Liver (tissue), 3 donors: ENCODE results near the gene ZNF70.

ENCODE experiments used
- ATF3 ChIP-seq: IDR thresholded peaks from 2 replicates; pipeline ENCODE4 v1.6.1; 2016; ENCODE audit warnings: antibody characterized with exemption
- CTCF ChIP-seq: fragments of 150-350 bp; IDR thresholded peaks from 2 replicates; pipeline ENCODE4 v1.5.1; 2017; ENCODE audit warnings: improper control_type of control experiment, low read depth, low read length; ENCODE audit not compliant: missing input control
- EGR1 ChIP-seq, 2 donors: IDR thresholded peaks; 2 replicates each; pipeline ENCODE4 v1.6.1; 2016 to 2018; ENCODE audit warnings: antibody characterized with exemption in 2 of 2, low read depth in 2 of 2
- JUND ChIP-seq, 2 donors: IDR thresholded peaks; 2 replicates each; pipeline ENCODE4 v1.6.1; 2016; ENCODE audit warnings: antibody characterized with exemption in 2 of 2
- RAD21 ChIP-seq, 2 donors: IDR thresholded peaks; 2 replicates each; pipeline ENCODE4 v1.6.1; 2016; ENCODE audit warnings: antibody characterized with exemption in 2 of 2, mild to moderate bottlenecking in 2 of 2
- REST ChIP-seq: IDR thresholded peaks from 2 replicates; pipeline ENCODE4 v1.6.1; 2016; ENCODE audit warnings: antibody characterized with exemption, mild to moderate bottlenecking
- RXRA ChIP-seq, 2 donors: IDR thresholded peaks; 2 replicates each; pipeline ENCODE4 v1.6.1; 2017 to 2018; ENCODE audit warnings: antibody characterized with exemption in 2 of 2, mild to moderate bottlenecking in 1 of 2
- SP1 ChIP-seq: IDR thresholded peaks from 2 replicates; pipeline ENCODE4 v1.6.1; 2018; ENCODE audit warnings: antibody characterized with exemption, mild to moderate bottlenecking
- TAF1 ChIP-seq: conservative IDR thresholded peaks from 2 replicates; pipeline ENCODE4 v1.6.1; 2016; ENCODE audit warnings: antibody characterized with exemption, mild to moderate bottlenecking
- YY1 ChIP-seq: IDR thresholded peaks from 2 replicates; pipeline ENCODE4 v1.6.1; 2016; ENCODE audit warnings: antibody characterized with exemption, mild to moderate bottlenecking
- ZBTB33 ChIP-seq: IDR thresholded peaks from 2 replicates; pipeline ENCODE4 v1.6.1; 2016; ENCODE audit warnings: antibody characterized with exemption
- donor health status: healthy.
- donor health status: healthy.

- TF ChIP-seq CTCF (no peak), REST (no peak), TAF1 (no peak), ZBTB33 (no peak), ATF3 (no peak), RAD21 (IDR thresholded peaks at IDR 0.05) (no peak), JUND (IDR thresholded peaks at IDR 0.05) (no peak), YY1 (no peak), EGR1 (IDR thresholded peaks at IDR 0.05; ENCODE audit: low read depth in 2 of 2) (no peak), RXRA (IDR thresholded peaks at IDR 0.05) (no peak), SP1 (no peak)
Measured at GRCh38 chr22:23754980-23755636, 4.2 kb upstream of the ZNF70 start.
